ENCODE measurements around the gene IQCN.

IQCN gene

DNA sequence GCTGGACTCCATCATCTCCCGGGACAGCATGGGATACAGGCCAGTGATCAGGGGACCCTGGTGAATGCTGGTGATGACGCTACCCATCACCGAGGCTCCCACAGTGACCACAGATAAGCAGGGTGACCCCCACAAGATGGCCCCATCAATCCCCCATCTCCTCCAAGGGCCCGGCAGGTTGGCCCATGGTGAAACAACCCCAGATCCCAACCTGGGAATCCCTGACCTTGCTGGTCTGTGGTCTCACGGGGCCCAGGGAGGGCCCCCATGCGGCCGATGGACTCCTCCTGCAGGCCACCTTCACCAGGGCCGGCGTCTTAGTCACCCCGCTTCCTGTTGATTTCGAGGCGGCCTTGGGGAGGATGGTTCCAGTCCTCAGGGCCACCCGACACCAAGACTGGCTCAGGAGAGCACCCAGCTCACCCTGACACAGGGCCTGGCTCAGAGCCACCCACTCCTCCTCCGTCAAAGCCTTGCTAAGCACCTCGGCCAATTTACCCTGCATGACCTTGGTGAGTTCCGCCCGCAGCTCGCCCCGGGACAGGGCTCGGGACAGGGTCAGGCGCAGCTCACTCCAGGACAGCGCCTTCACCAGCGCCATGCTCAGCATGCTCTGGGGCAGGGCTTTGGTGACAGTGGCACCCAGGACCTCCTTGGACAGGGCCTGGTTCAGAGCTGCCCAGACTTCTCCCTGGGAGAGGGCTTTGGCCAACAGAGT, 10.0 kb downstream of the IQCN start:
- DNase-seq = no peak

DNA sequence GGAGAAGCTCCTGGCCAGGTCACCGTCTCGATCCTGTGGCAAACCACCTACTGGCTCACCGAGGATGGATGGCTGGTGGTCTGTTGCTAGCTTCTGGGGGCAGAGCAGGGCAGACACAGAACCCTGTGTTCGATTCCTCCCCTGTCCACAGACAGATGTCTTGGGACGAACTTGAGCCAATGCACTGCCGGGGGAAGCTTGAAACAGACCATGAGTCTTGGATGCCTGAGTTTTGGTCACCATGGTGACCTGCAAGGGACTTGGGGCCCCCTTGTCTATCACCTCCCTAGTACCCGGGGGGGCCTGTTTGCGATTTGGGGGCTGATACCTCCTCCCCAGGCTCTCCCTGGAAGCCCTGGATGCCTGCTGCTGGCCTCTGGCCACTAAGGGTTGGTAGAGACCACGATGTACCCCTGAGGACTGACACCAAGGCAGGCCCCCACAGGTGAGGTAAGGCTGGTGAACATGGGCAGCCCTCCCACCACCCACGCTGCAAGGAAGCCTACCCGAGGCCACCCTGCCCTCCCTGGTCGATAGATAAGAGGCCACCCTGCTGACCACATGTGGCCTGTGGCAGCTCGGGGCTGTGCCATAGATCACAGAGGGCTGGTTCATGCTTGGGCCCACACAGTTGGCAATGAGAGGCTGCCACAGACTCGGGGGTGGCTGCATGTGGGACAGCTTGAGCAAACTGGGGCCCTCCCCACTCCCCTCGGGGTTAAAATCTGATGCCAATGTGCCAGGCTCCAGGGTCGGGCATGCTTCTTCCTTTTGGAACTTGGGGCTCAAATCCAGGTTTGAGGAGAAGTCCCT, 10.7 kb downstream of the IQCN start:
- DNase-seq = no peak

DNA sequence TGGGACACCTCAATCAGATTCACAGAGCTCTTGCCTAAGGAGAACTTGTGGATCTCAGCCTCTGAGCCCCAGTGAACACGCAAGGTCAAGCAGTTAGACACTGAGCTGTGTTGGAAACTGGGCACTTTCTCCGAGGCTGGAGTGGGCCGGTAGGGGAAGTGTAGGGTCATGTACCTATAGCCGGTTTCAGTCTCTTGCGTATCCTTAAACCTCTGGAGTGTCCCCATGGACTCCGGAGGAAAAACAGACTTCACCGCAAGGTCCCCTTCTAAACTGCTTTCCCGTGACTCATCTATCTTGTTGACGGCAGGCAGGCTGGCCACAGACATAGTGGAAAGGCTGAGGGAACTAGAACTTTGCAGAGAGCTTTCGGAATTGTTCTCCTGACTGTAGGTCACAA, 11.3 kb downstream of the IQCN start:
- no peak for DNase-seq

DNA sequence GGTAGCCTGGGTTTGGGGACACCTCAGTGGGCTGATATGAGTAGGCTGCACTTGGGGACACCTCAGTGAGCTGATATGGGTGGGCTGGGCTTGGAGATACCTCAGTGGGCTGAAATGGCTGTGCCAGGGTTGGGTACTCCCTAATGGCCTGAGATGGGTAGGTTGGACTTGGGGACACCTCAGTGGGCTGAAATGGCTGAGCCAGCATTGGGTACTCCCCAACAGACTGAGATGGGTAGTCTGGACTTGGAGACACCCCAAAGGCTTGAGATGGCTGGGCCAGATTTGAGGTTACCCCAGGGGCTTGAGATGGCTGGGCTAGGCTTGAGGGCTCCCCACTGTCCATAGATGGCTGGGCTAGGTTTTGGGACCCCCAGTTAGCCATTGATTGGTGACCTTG, 12.1 kb downstream of the IQCN start:
- DNase-seq = no peak

DNA sequence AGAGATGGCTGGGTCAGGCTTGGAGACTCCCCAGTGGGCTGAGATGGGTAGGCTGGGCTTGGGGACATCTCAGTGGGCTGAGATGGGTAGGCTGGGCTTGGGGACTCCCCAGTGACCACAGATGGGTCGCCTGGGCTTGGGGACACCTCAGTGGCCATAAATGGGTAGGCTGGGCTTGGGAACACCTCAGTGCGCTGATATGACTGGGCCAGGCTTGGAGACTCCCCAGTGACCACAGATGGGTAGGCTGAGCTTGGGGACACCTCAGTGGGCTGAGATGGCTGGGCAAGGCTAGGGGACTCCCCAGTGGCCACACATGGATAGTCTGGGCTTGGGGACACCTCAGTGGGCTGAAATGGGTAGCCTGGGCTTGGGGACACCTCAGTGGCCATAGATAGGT, 12.8 kb downstream of the IQCN start:
- no peak for DNase-seq

GRCh38 chr19:18259893-18260292, 14.4 kb downstream of the IQCN start:
- no peak for DNase-seq

DNA sequence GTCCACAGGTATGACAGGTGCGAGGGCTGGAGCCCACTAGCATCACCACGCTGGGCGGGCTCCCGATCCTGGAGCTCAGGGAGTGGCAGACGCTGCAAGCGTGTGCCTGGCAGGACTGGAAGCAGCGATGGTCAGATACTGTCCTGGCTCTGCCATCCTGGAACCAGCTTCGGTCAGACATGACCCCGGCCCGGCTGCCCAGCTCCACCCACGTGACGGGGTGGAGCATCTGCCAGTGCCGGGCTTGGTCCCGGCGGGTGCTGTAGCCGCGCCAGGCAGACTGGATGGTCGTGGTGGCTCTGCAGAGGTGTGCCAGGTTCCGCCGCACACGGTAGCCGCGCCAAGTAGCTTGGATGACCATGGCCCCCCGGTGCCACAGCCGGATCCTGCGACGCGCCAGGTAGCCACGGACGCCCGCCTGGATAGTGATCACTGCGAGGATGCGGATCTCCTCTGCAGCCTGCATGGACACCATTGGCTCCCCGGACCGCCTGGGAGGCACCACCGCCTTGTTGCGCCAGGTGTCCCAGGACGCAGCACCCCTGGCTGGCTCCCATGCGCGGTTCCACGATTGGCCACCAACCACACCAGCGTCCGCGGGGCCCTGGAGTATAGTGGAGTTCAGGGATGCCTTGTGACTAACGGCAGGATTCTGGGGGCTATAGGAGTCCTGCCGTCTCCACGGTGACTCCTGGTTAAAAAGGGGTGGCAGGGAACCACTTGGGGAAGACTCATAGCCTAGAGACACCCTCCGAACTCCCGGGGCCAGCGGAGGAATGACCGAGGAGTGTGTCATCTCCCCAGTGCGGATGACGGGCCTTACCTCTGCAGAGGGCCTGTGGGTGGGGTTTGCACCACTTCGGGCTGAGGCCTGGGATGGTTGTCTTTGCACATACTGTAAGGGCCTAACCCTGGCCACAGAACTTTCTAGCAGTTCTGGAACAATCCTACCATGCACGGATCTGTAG, 16.5 kb downstream of the IQCN start:
- no peak for DNase-seq

DNA sequence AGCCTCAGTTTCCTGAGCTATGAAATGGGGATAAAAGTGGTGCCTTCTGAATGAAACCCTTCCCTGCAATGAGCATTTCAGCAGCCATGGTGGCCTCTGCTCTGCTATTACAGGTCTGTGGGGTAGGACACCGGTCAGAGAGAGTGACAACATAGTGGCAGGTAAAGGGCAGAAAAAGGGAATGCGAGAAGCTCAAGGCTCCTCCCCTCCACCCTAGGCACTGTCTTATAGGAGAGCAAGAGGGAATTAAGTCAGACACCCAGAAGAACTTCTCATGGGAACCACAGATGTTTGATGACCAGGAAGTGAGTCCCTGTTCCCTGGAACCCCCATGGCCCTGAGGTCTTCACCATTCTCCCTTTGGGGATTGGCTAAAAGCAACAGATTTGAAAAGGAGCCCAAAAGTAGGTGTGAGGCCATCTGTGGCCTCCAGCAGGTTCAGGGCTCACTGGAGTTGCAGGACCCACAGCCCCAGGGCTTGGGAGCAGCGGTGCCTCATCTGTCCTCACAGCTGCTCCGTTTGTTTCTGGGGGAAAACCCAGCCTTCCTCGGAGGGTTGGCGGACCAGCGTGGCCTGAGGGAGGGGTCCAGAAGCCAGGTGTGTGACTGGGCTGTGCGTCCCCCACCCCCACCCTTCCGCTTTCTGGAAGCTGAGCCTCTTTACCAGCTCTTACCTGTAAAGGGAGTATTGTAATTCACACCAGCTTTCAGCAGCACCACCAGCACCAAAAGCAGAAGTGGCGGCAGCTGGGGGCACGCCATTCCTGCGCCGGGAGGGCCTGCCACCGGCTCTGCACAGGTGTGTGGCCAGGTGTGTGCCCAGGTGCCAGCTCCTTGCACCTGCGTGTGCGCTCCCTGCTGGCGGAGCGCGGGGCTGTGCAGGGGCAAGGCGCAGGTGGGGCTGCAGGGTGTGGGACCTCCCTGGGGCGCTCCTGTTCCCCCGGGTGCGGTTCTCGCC, 19.4 kb downstream of the IQCN start:
- DNase-seq = no peak

DNA sequence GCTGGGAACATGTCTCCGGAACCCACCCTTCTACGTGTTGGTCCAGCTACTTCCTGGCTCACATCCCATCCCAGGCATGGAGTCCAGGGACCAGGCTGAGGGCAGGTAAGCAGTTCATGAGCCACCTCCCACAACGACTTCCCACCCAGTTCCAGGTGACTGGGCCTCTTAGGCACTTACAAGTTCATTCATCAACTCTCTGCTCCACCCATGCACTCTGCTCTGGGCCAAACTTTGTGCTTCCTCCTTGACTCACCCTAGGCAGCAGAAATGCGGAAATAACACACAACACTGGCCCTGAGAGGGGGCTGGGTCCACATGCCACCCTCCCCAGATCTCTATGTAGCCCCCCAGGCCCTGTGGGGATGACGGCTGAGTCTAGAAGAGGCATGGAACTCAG, 20.5 kb downstream of the IQCN start:
- no peak for DNase-seq

- DNase-seq = no peak
Measured at GRCh38 chr19:18253130-18253529, 21.1 kb downstream of the IQCN start.

DNA sequence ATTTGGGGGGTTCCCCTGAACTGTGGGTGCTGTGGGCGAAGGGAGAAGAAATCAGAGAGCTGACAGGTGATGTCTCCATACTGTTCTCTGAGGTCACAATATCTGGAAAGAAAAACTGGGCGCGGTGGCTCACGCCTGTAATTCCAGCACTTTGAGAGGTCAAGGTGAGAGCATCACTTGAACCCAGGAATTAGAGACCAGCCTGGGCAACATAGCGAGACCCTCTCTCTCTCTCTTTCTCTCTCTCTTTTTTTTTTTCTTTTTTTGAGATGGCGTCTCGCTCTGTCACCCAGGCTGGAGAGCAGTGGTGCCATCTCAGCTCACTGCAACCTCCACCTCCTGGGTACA, 21.9 kb downstream of the IQCN start:
- no peak for DNase-seq

- DNase-seq = peak; percentile 34 to 45
Measured at GRCh38 chr19:18251587-18252369, 22.5 kb downstream of the IQCN start.

- no peak for DNase-seq
Measured at GRCh38 chr19:18249834-18250233, 24.4 kb downstream of the IQCN start.

DNA sequence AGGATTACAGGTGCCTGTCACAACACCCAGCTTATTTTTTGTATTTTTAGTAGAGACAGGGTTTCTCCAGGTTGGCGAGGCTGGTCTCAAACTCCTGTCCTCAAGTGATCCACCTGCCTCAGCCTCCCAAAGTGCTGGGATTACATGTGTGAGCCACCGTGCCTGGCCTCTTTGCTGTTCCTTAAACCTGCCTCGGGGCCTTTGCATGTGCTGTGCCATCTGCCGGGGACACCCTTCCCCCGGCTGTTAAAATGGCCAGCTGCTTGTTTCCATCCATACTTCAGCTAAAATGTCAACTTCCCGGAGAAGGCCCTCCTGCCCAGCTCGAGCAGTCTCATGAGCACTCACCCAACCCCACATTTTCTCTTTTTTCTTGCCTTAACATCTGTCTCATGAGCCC, 29.0 kb downstream of the IQCN start:
- DNase-seq = no peak

DNA sequence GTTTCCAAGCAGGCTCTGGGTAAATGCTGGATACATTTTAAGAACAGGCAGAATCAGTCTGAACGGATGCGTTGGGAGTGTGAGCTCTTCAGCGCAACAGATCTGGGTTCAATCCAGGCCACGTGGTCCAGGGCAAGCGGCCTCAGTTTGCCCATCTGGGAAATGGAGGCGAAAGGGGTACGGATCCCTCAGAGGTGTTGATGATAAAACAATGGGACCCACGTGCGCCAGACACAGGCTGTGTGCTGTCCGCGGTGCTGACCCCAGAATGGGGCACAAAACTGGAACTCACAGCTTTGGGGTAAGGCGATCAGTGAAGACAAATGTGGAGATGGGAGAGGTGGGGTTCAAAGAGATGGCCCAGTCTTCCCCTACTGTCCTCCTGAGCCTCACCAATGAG, 34.9 kb downstream of the IQCN start:
- no peak for DNase-seq

- DNase-seq = no peak
Measured at GRCh38 chr19:18234194-18234593, 40.1 kb downstream of the IQCN start.

GRCh38 chr19:18233224-18233825, 40.9 kb downstream of the IQCN start:
- DNase-seq = no peak

DNA sequence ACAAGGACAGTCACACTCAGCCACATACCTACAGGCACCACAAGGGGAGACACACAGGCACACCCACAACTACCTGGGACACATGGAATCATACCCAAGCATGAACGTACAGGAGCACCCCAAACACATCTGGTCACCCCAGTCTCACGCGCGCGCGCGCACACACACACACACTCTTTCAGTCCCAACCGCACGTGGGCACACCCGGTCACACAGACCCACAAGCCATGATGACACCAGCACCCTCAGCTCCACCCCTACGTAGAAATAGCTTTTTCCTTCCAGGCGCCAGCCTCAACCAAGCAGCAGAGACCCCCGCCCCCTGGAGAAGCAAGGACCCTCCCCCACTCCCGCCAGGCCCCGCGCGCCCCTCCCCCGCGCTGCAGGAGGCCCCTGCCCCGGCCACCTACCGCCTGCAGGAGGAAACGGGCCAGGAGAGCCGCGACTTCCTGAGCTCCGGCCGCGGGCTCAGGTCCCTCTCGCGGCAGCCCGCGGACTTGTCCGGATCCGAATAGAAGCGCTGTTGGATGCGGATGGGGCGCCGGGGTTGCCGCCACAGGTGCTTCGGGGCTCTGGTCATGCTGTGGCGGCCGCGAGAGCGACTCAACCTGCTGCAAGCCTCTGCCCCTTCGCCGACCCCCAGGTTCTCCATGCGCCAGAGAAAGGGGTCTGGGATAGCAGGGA, 41.6 kb downstream of the IQCN start:
- no peak for DNase-seq

DNA sequence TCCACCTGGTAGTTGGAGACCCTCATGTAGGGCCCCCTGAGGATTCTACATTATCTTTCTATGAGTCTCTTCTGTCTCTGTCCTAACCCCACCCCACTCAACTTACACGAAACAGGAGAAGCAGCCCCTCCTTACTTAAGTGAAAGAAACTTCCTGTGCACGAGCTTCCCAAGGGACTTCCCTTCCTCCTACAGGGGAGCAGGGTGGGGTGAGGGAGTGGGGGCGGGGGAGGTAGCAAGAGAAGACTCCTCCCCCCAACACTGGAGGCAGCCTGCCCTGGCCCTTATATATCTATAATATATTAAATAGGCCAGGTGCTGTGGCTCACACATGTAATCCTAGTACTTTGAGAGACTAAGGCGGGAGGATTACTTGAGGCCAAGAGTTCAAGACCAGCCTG, 42.5 kb downstream of the IQCN start:
- no peak for DNase-seq
